GM23338 (cell line): ENCODE measurements around the gene PTPN13. TPM values are rescaled to one million over a fixed set of nuclear protein-coding genes. Genes with fewer than 3 reads are reported as not detected.

ENCODE experiments used
- ATAC-seq: fragments of 200-7000 bp; cut with Tn5 transposase; 3 replicates; pipeline ENCODE4 v1.9.1; 2020
- DNase-seq: peaks from one replicate; pipeline ENCODE4 v3.0.0-alpha.2; 2015; ENCODE audit warnings: low spot score
- H2AFZ ChIP-seq: fragments of 200-600 bp; sonication (generic); 2 replicates; pipeline ENCODE4 v1.8.0; 2016; ENCODE audit warnings: antibody characterized with exemption, mild to moderate bottlenecking, moderate library complexity
- H3F3A ChIP-seq: fragments of 200-600 bp; sonication (generic); replicated peaks from 2 replicates; pipeline ENCODE4 v1.8.0; 2017; ENCODE audit warnings: antibody characterized with exemption, mixed run types, low read depth
- H3K27ac ChIP-seq: fragments of 200-600 bp; sonication (generic); 2 replicates; pipeline ENCODE4 v1.6.1; 2016; ENCODE audit warnings: low read depth
- H3K27me3 ChIP-seq: fragments of 200-600 bp; sonication (generic); 2 replicates; pipeline ENCODE4 v1.8.0; 2016; ENCODE audit warnings: mild to moderate bottlenecking, mixed run types, moderate library complexity; ENCODE audit not compliant: insufficient read depth
- H3K36me3 ChIP-seq: fragments of 200-600 bp; sonication (generic); 2 replicates; pipeline ENCODE4 v1.8.0; 2016; ENCODE audit warnings: mild to moderate bottlenecking; ENCODE audit not compliant: insufficient read depth
- H3K4me1 ChIP-seq: fragments of 200-600 bp; sonication (generic); 2 replicates; pipeline ENCODE4 v1.8.0; 2016; ENCODE audit warnings: mild to moderate bottlenecking, moderate library complexity; ENCODE audit not compliant: insufficient read depth
- H3K4me2 ChIP-seq: fragments of 200-600 bp; sonication (generic); 2 replicates; pipeline ENCODE4 v1.7.1; 2017; ENCODE audit warnings: mixed run types
- H3K4me3 ChIP-seq: fragments of 200-600 bp; sonication (generic); 2 replicates; pipeline ENCODE4 v1.6.1; 2016; ENCODE audit warnings: mixed run types
- H3K79me2 ChIP-seq: fragments of 200-600 bp; sonication (generic); replicated peaks from 2 replicates; pipeline ENCODE4 v1.8.0; 2017; ENCODE audit warnings: mild to moderate bottlenecking; ENCODE audit not compliant: insufficient read depth
- H3K9me2 ChIP-seq: fragments of 200-600 bp; sonication (generic); 2 replicates; pipeline ENCODE4 v1.8.0; 2017; ENCODE audit not compliant: insufficient read depth
- H4K20me1 ChIP-seq: fragments of 200-600 bp; sonication (generic); replicated peaks from 2 replicates; pipeline ENCODE4 v1.8.0; 2017; ENCODE audit warnings: mild to moderate bottlenecking; ENCODE audit not compliant: insufficient read depth
- H3K27ac Mint-ChIP-seq: 2 replicates; pipeline ENCODE4 v1.8.0; 2020; ENCODE audit warnings: inconsistent platforms, mild to moderate bottlenecking, moderate library complexity, mixed read lengths
- H3K27me3 Mint-ChIP-seq: 3 replicates; pipeline ENCODE4 v1.8.0; 2022; ENCODE audit warnings: low read depth, mild to moderate bottlenecking, moderate library complexity, mixed read lengths, inconsistent platforms; ENCODE audit not compliant: insufficient read depth, poor library complexity
- H3K36me3 Mint-ChIP-seq: 3 replicates; pipeline ENCODE4 v1.8.0; 2021; ENCODE audit warnings: low read depth, mild to moderate bottlenecking, inconsistent platforms, moderate library complexity, mixed read lengths
- H3K4me1 Mint-ChIP-seq: 3 replicates; pipeline ENCODE4 v1.8.0; 2020; ENCODE audit warnings: mild to moderate bottlenecking, inconsistent platforms, mixed read lengths
- H3K4me3 Mint-ChIP-seq: 3 replicates; pipeline ENCODE4 v1.8.0; 2021; ENCODE audit warnings: moderate library complexity, mild to moderate bottlenecking, inconsistent platforms, mixed read lengths
- H3K9me3 Mint-ChIP-seq: 3 replicates; pipeline ENCODE4 v1.8.0; 2020; ENCODE audit warnings: moderate library complexity, mild to moderate bottlenecking, inconsistent platforms, mixed read lengths
- CREB1 ChIP-seq: fragments of 250-450 bp; sonication (Bioruptor Pico); IDR thresholded peaks from 2 replicates; pipeline ENCODE4 v1.5.0; 2020; ENCODE audit warnings: low read depth, mild to moderate bottlenecking, moderate library complexity
- CTCF ChIP-seq, 2 experiments: fragments of 200-600 bp in 1 of 2; sonication (generic) in 1 of 2; conservative IDR thresholded peaks; 2 replicates each; pipeline versions ENCODE4 v1.5.1 to v1.6.1; 2016 to 2017; ENCODE audit warnings: antibody characterized with exemption in 2 of 2, low read depth in 2 of 2, mild to moderate bottlenecking in 2 of 2, moderate library complexity in 1 of 2
- JUNB ChIP-seq: IDR thresholded peaks from one replicate; pipeline ENCODE4 v1.6.1; 2016; ENCODE audit warnings: antibody characterized with exemption; ENCODE audit not compliant: unreplicated experiment
- NANOG ChIP-seq: IDR thresholded peaks from 2 replicates; pipeline ENCODE4 v1.6.1; 2016; ENCODE audit warnings: antibody characterized with exemption, borderline replicate concordance
- POLR2AphosphoS5 ChIP-seq: IDR thresholded peaks from 2 replicates; pipeline ENCODE4 v1.6.1; 2016; ENCODE audit warnings: antibody characterized with exemption, low read depth
- REST ChIP-seq: IDR thresholded peaks from one replicate; pipeline ENCODE4 v1.6.1; 2018; ENCODE audit warnings: antibody characterized with exemption; ENCODE audit not compliant: unreplicated experiment
- ZNF114 ChIP-seq: fragments of 250-450 bp; sonication (Bioruptor Pico); IDR thresholded peaks from 2 replicates; pipeline ENCODE4 v1.5.0; 2020; ENCODE audit warnings: mild to moderate bottlenecking, moderate library complexity
- ZNF331 ChIP-seq: fragments of 250-450 bp; sonication (Bioruptor Pico); IDR thresholded peaks from 2 replicates; pipeline ENCODE4 v1.5.0; 2020; ENCODE audit warnings: low read depth, mild to moderate bottlenecking, moderate library complexity
- long read RNA-seq: library from polyadenylated mRNA; unstranded; transcript quantifications from one replicate; pipeline ENCODE4 v2.0.0, GENCODE V29; 2020; ENCODE audit not compliant: unreplicated experiment
- polyA plus RNA-seq: library from polyadenylated mRNA; unstranded; fragments of >200 nt; fragmentation: Nextera tagmentation; extraction: Ambion mirVana; gene quantifications from 2 replicates; pipeline ENCODE4 v1.2.1, GENCODE V29; 2016
- total RNA-seq: library from RNA; depleted of rRNA; stranded (reverse); fragments of >200 nt; shearing (Covaris generic); gene quantifications from 2 replicates; pipeline ENCODE4 v1.2.3, GENCODE V29; 2014; rRNA removed

PTPN13 gene
- total RNA-seq (45.1 and 49.9 TPM in 2 replicates), polyA plus RNA-seq (11.5 and 12.6 TPM in 2 replicates)
- long read RNA-seq, partial matches to known transcripts, result 11 of 14 reads
- long read RNA-seq, other reads (novel, unspliced or antisense), result 3 of 14 reads

GRCh38 chr4:86593688-86594558 is at the start of gene PTPN13:
Gene PTPN13, plus strand, starts transcription at chr4:86594315. Its CDS starts 40,942 bp downstream, at chr4:86635257.
- H3K9me3 Mint-ChIP-seq, result no peaks in the 10 kb centered on the region

GRCh38 chr4:86547140-86547539 is 47.0 kb upstream of the PTPN13 start:
- ATAC-seq (no peak), DNase-seq (no peak)
- Histone ChIP-seq H3K36me3 (no peaks in the 10 kb centered on the region), H3K4me2 (no peak overlapping the region), H3K27me3 (no peaks in the 10 kb centered on the region), H3F3A (no peaks in the 10 kb centered on the region), H3K4me1 (no peaks in the 10 kb centered on the region), H2AFZ (no peak overlapping the region), H3K9me2 (0 out of 2 replicates have a peak, but pooled peaks cover 2% of the 10 kb centered on the region), H3K27ac (no peak overlapping the region), H4K20me1 (no peaks in the 10 kb centered on the region), H3K4me3 (no peak overlapping the region), H3K79me2 (no peaks in the 10 kb centered on the region)
- Mint-ChIP-seq H3K4me3 (no peak overlapping the region), H3K36me3 (peaks cover 8% of the 10 kb centered on the region; the same call in 2 of the 3 replicates), H3K27me3 (peaks cover 4% of the 10 kb centered on the region), H3K4me1 (peaks cover 6% of the 10 kb centered on the region; the same call in 2 of the 3 replicates), H3K9me3 (peaks cover 6% of the 10 kb centered on the region), H3K27ac (no peak overlapping the region)
- no peak for TF ChIP-seq ZNF114 (CRISPR knock-in tag)

More at GRCh38 chr4:86593688-86594558, at the start of gene PTPN13:
- Histone ChIP-seq H2AFZ (peak within 1 kb of the TSS; percentile 92), H3K4me2 (peak within 1 kb of the TSS; percentile 89), H4K20me1 (no peaks in the 10 kb centered on the region; the same call in none of the 2 replicates), H3K36me3 (no peaks in the 10 kb centered on the region), H3K9me2 (no peaks in the 10 kb centered on the region), H3K4me1 (peaks cover 34% of the 10 kb centered on the region), H3K79me2 (peaks cover 39% of the 10 kb centered on the region), H3K27me3 (no peaks in the 10 kb centered on the region), H3K27ac (peak within 1 kb of the TSS; percentile 84), H3F3A (no peaks in the 10 kb centered on the region), H3K4me3 (peak within 1 kb of the TSS; percentile 95)
- H3K36me3 Mint-ChIP-seq, result no peaks in the 10 kb centered on the region
- peak; percentile 93 for ATAC-seq
- H3K27me3 Mint-ChIP-seq, result peaks cover 5% of the 10 kb centered on the region
- peak within 1 kb of the TSS; percentile 92 for H3K4me3 Mint-ChIP-seq
- H3K4me1 Mint-ChIP-seq, result peaks cover 39% of the 10 kb centered on the region
- TF ChIP-seq ZNF331, result no peak
- TF ChIP-seq CREB1, result peak; percentile 21; the same call in 1 of the 2 replicates
- TF ChIP-seq POLR2AphosphoS5, result peak; percentile 95
- no peak for TF ChIP-seq NANOG
- peak; percentile 100 for DNase-seq
- H3K27ac Mint-ChIP-seq, result peak within 1 kb of the TSS; percentile 96

GRCh38 chr4:86549163-86549788 is 44.8 kb upstream of the PTPN13 start:
- Histone ChIP-seq H3F3A (no peaks in the 10 kb centered on the region), H3K4me2 (no peak overlapping the region), H3K9me2 (0 out of 2 replicates have a peak, but pooled peaks cover 2% of the 10 kb centered on the region), H3K4me3 (no peak overlapping the region), H2AFZ (no peak overlapping the region), H4K20me1 (no peaks in the 10 kb centered on the region), H3K4me1 (no peaks in the 10 kb centered on the region), H3K27ac (no peak overlapping the region), H3K27me3 (no peaks in the 10 kb centered on the region), H3K36me3 (no peaks in the 10 kb centered on the region), H3K79me2 (no peaks in the 10 kb centered on the region)
- DNase-seq, result no peak
- H3K27me3 Mint-ChIP-seq, result peaks cover 4% of the 10 kb centered on the region
- H3K9me3 Mint-ChIP-seq, result peaks cover 6% of the 10 kb centered on the region
- H3K27ac Mint-ChIP-seq, result no peak overlapping the region
- peaks cover 8% of the 10 kb centered on the region; the same call in 2 of the 3 replicates for H3K36me3 Mint-ChIP-seq
- ATAC-seq, result no peak
- H3K4me1 Mint-ChIP-seq, result no peaks in the 10 kb centered on the region
- no peak overlapping the region for H3K4me3 Mint-ChIP-seq
- TF ChIP-seq CTCF (conservative IDR thresholded peaks at IDR 0.05; ENCODE audit: low read depth in 2 of 2) (no peak), NANOG (no peak), REST (no peak), POLR2AphosphoS5 (no peak), JUNB (no peak)
